Duodenal mucosa (tissue), 2 donors: Measurements from ENCODE around the gene MIGA2.
"Not testable (repeated sequence)": the region's sequence is repeated elsewhere in the genome, so short reads cannot be mapped to it uniquely, and the experiment has no call there.

Experiments
- H3K27ac ChIP-seq: one replicate; pipeline ENCODE4 v1.7.0; 2013; ENCODE audit warnings: low read depth, low read length
- H3K27me3 ChIP-seq, 2 donors: one replicate each; pipeline ENCODE4 v1.7.0; 2013; ENCODE audit warnings: low read length in 2 of 2, control low read depth in 1 of 2; ENCODE audit not compliant: insufficient read depth in 2 of 2, control insufficient read depth in 1 of 2
- H3K36me3 ChIP-seq, 2 donors: one replicate each; pipeline ENCODE4 v1.7.0; 2013; ENCODE audit warnings: low read length in 2 of 2, control low read depth in 1 of 2; ENCODE audit not compliant: insufficient read depth in 2 of 2, control insufficient read depth in 1 of 2
- H3K4me1 ChIP-seq, 2 donors: one replicate each; pipeline ENCODE4 v1.7.0; 2013; ENCODE audit warnings: low read length in 2 of 2, control low read depth in 1 of 2; ENCODE audit not compliant: insufficient read depth in 2 of 2, control insufficient read depth in 1 of 2
- H3K4me3 ChIP-seq, 2 donors: one replicate each; pipeline ENCODE4 v1.7.0; 2013; ENCODE audit warnings: low read length in 2 of 2, low read depth in 1 of 2
- H3K9ac ChIP-seq, 2 donors: one replicate each; pipeline ENCODE4 v1.7.0; 2013; ENCODE audit warnings: low read length in 2 of 2, low read depth in 1 of 2
- H3K9me3 ChIP-seq, 2 donors: one replicate each; pipeline ENCODE4 v1.7.0; 2013; ENCODE audit warnings: low read length in 2 of 2, control low read depth in 1 of 2; ENCODE audit not compliant: control insufficient read depth in 1 of 2

MIGA2 gene

DNA sequence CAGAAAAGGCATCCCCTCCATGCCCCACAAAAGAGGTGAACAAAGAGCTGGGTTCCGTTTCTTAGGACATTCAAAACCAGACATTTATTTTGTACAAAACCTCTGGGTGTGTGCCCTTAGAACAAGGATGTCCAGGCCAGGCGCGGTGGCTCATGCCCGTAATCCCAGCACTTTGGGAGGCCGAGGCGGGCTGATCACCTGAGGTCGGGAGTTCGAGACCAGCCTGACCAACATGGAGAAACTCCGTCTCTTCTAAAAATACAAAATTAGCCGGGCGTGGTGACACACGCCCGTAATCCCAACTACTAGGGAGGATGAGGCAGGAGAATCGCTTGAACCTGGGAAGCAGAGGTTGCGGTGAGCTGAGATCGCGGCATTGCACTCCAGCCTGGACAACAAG is 76.1 kb downstream of the MIGA2 start:
- H3K4me1 ChIP-seq, result peaks cover 29% of the 10 kb centered on the region in 2 donors
- H3K27ac ChIP-seq, H3K36me3 ChIP-seq, H3K27me3 ChIP-seq, H3K9me3 ChIP-seq: not testable (repeated sequence)
- H3K9ac ChIP-seq, result peak overlapping the region in 1 of 2 donors; percentile 81
- peak overlapping the region; percentile 75 to 88 for H3K4me3 ChIP-seq

GRCh38 chr9:129113645-129114304 is 77.3 kb downstream of the MIGA2 start:
- Histone ChIP-seq H3K4me1 (peaks cover 22 to 25% of the 10 kb centered on the region in 2 donors), H3K4me3 (no peak overlapping the region), H3K27ac (no peak overlapping the region)

DNA sequence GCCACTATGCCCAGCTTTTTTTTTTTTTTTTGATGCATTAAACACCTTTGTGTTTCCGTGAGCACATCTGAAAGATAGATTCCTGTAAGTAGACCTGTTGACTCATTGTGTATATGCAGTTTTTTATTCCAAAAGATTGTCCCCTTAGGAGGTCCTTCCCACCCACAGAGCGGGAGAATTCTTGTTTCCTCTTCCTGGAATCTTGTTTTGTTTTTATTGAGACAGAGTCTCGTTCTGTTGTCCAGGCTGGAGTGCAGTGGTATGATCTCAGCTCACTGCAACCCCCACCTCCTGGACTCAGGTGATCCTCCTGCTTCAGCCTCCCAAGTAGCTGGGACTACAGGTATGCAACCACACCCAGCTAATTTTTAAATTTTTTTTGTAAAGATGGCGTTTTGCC is 82.4 kb downstream of the MIGA2 start:
- Histone ChIP-seq H3K9ac (no peak overlapping the region), H3K27ac (no peak overlapping the region), H3K27me3 (no peaks in the 10 kb centered on the region), H3K9me3 (no peaks in the 10 kb centered on the region), H3K36me3 (peaks cover 14 to 30% of the 10 kb centered on the region in 2 donors), H3K4me3 (no peak overlapping the region), H3K4me1 (peaks cover 5 to 7% of the 10 kb centered on the region in 2 donors)

More at GRCh38 chr9:129113645-129114304, 77.3 kb downstream of the MIGA2 start:
- Histone ChIP-seq H3K27me3 (no peaks in the 10 kb centered on the region), H3K9me3 (no peaks in the 10 kb centered on the region), H3K9ac (no peak overlapping the region), H3K36me3 (no peaks in the 10 kb centered on the region)

DNA sequence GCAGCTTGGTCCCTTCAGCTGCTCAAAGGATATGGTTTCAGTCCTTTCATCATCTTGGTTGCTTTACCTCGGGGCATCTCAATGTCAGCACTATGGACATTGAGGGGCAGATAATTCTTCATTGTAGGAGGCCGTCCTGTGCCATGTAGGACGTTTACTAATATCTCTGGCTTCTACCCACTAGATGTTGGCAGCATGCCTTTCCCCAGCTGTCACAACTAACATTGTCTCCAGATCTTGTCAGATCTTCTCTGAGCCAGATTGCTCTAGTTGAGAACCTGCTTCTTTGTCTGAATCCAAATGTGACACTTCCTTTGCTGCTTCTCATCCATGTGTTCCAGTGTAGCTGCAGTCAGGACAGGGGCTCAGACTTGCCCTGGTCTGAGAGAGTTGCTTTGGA is 85.1 kb downstream of the MIGA2 start:
- no peaks in the 10 kb centered on the region for H3K4me1 ChIP-seq
- H3K36me3 ChIP-seq, result peaks cover 14 to 44% of the 10 kb centered on the region in 2 donors
- H3K27ac ChIP-seq, result no peak overlapping the region
- H3K9me3 ChIP-seq, result no peaks in the 10 kb centered on the region
- no peak overlapping the region for H3K9ac ChIP-seq
- no peaks in the 10 kb centered on the region for H3K27me3 ChIP-seq
- H3K4me3 ChIP-seq, result no peak overlapping the region
